ENCODE measurements around the gene TBC1D22A. TPM values are rescaled to one million over a fixed set of nuclear protein-coding genes. Genes with fewer than 3 reads are reported as not detected.

TBC1D22A gene
- total RNA-seq, 2 experiments from 2014 or later = 22.3 to 43.9 TPM

DNA sequence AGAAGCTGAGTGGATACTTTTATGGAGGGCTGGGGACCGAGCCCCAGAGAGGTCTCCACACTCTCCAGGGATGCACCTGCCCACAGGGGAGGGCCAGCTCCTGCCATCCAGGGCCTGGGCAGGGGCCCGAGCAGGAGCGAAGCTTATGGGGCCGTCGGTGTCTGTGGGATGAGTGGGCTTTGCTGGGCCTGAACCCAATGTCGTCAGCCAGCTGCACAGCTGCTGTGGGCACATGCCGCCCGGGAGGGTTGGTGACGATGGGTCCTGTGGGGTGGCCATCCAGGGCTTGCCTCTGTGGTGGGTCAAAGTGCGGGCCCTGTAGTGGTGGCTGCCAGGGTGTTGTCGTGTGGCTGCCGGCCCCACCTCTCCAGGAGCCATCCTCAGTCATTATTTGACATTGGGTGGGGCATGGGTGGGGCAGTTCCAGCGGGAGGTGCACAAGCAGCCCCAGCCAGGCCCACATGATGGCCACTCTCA lies 447.1 kb downstream of the TBC1D22A start:
- intact Hi-C loops (cut with micrococcal nuclease; ENCODE audit: unreplicated experiment) = loop anchor here (5.0 kb wide), 1 partner anchor 1283 kb away; no protein-coding TSS in a partner anchor

DNA sequence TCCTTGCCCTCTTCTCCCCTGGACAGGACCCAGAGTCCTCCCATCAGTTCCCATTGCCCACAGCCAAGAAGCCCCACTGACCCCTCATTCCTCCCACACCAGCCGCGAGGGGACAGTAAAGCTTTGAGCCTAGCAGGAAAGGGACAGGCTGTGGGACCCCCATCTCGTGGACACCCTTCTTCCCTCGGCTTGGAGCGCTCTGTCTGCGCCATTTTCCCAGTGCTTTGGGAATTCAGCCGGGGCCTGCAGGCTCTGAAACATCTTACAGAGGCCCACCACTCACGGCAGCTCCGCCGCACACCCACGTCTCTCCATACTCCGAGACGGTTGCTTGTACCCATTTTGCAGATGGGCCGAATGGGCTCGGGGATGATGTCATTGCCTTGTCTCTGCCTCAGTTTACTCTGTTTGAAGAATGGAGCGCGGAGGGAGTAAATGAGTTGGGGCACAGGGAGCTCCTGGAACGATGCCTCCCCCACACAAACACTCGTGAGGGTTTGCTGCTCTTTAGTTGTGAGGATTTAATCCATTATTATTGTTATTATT lies 447.7 kb downstream of the TBC1D22A start:
- Histone ChIP-seq H2AFZ (ENCODE audit: low read length) (no peak overlapping the region), H3K36me3 (ENCODE audit: insufficient read depth, low read length) (no peaks in the 10 kb centered on the region), H3K4me1 (ENCODE audit: insufficient read depth, low read length, poor library complexity, severe bottlenecking) (no peaks in the 10 kb centered on the region), H3K4me2 (ENCODE audit: low read length) (no peak overlapping the region), H3K9me2 (ENCODE audit: insufficient read depth, low read length) (no peaks in the 10 kb centered on the region), H3K4me3 (ENCODE audit: low read depth, low read length, poor library complexity, severe bottlenecking) (no peak overlapping the region), H4K20me1 (ENCODE audit: insufficient read depth, low read length) (no peaks in the 10 kb centered on the region), H3K79me2 (ENCODE audit: insufficient read depth, low read depth, low read length) (no peaks in the 10 kb centered on the region), H3K9me3 (ENCODE audit: low read length) (no peaks in the 10 kb centered on the region), H3K27ac (ENCODE audit: low read depth, low read length, poor library complexity, severe bottlenecking) (no peak overlapping the region)
- TF ChIP-seq EZH2phosphoT487 (IDR thresholded peaks at IDR 0.05; ENCODE audit: borderline replicate concordance, low read depth, low read length) = no peak
- TF ChIP-seq CTCF (conservative IDR thresholded peaks at IDR 0.05; ENCODE audit: low read length) = no peak
- ChIA-PET POLR2A (interaction anchor here (0.6 kb wide), 2 partner anchors 201 to 288 kb away, joined by 3 to 4 read pairs; no protein-coding TSS in a partner anchor), CTCF (ENCODE audit: unreplicated experiment) (no interaction called here)
- no peak for DNase-seq (ENCODE audit: low spot score)
- no TSS peak for BruUV-seq (replicated peaks)
- intact Hi-C loops (cut with micrococcal nuclease; ENCODE audit: unreplicated experiment) = loop anchor here (5.0 kb wide), 1 partner anchor 1282 kb away; no protein-coding TSS in a partner anchor

More for the DNA sequence above, 447.1 kb downstream of the TBC1D22A start:
- ChIA-PET POLR2A (no interaction called here), CTCF (ENCODE audit: unreplicated experiment) (no interaction called here)
- no peak overlapping the region for H3K4me2 ChIP-seq (ENCODE audit: low read length)
- TF ChIP-seq EZH2phosphoT487 (IDR thresholded peaks at IDR 0.05; ENCODE audit: borderline replicate concordance, low read depth, low read length) (no peak), CTCF (conservative IDR thresholded peaks at IDR 0.05; ENCODE audit: low read length) (no peak)
- no peak overlapping the region for H2AFZ ChIP-seq (ENCODE audit: low read length)
- no peaks in the 10 kb centered on the region for H4K20me1 ChIP-seq (ENCODE audit: insufficient read depth, low read length)
- BruUV-seq (replicated peaks) = no TSS peak
- no peaks in the 10 kb centered on the region for H3K9me2 ChIP-seq (ENCODE audit: insufficient read depth, low read length)
- H3K4me3 ChIP-seq (ENCODE audit: low read depth, low read length, poor library complexity, severe bottlenecking) = no peak overlapping the region
- H3K79me2 ChIP-seq (ENCODE audit: insufficient read depth, low read depth, low read length) = no peaks in the 10 kb centered on the region
- no peaks in the 10 kb centered on the region for H3K36me3 ChIP-seq (ENCODE audit: insufficient read depth, low read length)
- H3K9me3 ChIP-seq (ENCODE audit: low read length) = no peaks in the 10 kb centered on the region
- no peak overlapping the region for H3K27ac ChIP-seq (ENCODE audit: low read depth, low read length, poor library complexity, severe bottlenecking)
- no peak for DNase-seq (ENCODE audit: low spot score)
- no peaks in the 10 kb centered on the region for H3K4me1 ChIP-seq (ENCODE audit: insufficient read depth, low read length, poor library complexity, severe bottlenecking)

DNA sequence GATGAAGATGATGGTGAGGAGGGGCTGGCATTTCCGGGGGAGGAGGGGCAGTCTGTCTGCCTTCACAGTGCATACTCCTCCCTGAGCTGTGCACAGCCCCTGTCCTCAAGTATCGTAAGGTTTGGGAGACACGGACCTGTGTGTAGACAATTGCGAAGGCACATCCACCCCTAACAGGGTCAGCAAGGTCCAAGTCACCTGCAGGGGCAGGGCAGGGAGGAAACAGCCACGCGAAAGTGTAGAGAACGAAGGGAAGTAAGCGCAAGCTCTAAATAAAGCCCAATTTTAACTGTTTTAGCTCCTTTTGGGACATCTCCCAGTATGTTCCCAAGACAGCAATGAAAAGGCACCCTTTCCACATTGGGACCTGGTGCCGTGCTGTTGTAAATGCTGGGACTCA lies 448.2 kb downstream of the TBC1D22A start:
- Histone ChIP-seq H4K20me1 (ENCODE audit: insufficient read depth, low read length) (no peaks in the 10 kb centered on the region), H3K36me3 (ENCODE audit: insufficient read depth, low read length) (no peaks in the 10 kb centered on the region), H3K4me1 (ENCODE audit: insufficient read depth, low read length, poor library complexity, severe bottlenecking) (no peaks in the 10 kb centered on the region), H3K9me2 (ENCODE audit: insufficient read depth, low read length) (no peaks in the 10 kb centered on the region), H3K9me3 (ENCODE audit: low read length) (no peaks in the 10 kb centered on the region), H2AFZ (ENCODE audit: low read length) (no peak overlapping the region), H3K4me3 (ENCODE audit: low read depth, low read length, poor library complexity, severe bottlenecking) (no peak overlapping the region), H3K79me2 (ENCODE audit: insufficient read depth, low read depth, low read length) (no peaks in the 10 kb centered on the region), H3K4me2 (ENCODE audit: low read length) (no peak overlapping the region), H3K27ac (ENCODE audit: low read depth, low read length, poor library complexity, severe bottlenecking) (no peak overlapping the region)
- intact Hi-C loops (cut with micrococcal nuclease; ENCODE audit: unreplicated experiment) = loop anchor here (5.0 kb wide), 1 partner anchor 1282 kb away; no protein-coding TSS in a partner anchor
- no peak for DNase-seq (ENCODE audit: low spot score)
- POLR2A ChIA-PET = interaction anchor here (0.6 kb wide), 2 partner anchors 200 to 287 kb away, joined by 3 to 4 read pairs; no protein-coding TSS in a partner anchor
- no peak for TF ChIP-seq CTCF (conservative IDR thresholded peaks at IDR 0.05; ENCODE audit: low read length)
- TF ChIP-seq EZH2phosphoT487 (IDR thresholded peaks at IDR 0.05; ENCODE audit: borderline replicate concordance, low read depth, low read length) = no peak
- CTCF ChIA-PET (ENCODE audit: unreplicated experiment) = no interaction called here
- BruUV-seq (replicated peaks) = no TSS peak

Data from OCI-LY7 (cell line).